H9 (cell line): ENCODE measurements around the gene PDE1C. TPM values are rescaled to one million over a fixed set of nuclear protein-coding genes. Genes with fewer than 3 reads are reported as not detected.

Source experiments
- DNase-seq: peaks from one replicate; pipeline ENCODE4 v3.0.0-alpha.2; 2017
- H2AFZ ChIP-seq: one replicate; pipeline ENCODE4 v1.6.1; 2013; ENCODE audit warnings: mild to moderate bottlenecking, low read length, control low read depth, moderate library complexity
- H2AK5ac ChIP-seq: 2 replicates; pipeline ENCODE4 v1.6.1; 2013; ENCODE audit warnings: low read length, control low read depth, mixed read lengths; ENCODE audit not compliant: insufficient read length
- H2BK120ac ChIP-seq: one replicate; pipeline ENCODE4 v1.6.1; 2013; ENCODE audit warnings: low read depth, mild to moderate bottlenecking, low read length, control low read depth, inconsistent platforms; ENCODE audit not compliant: poor library complexity, severe bottlenecking
- H2BK12ac ChIP-seq: 2 replicates; pipeline ENCODE4 v1.6.1; 2013; ENCODE audit warnings: low read length, control low read depth, mixed read lengths, low read depth; ENCODE audit not compliant: insufficient read length
- H2BK15ac ChIP-seq: 2 replicates; pipeline ENCODE4 v1.6.1; 2013; ENCODE audit warnings: low read depth, low read length, control low read depth
- H2BK20ac ChIP-seq: one replicate; pipeline ENCODE4 v1.6.1; 2013; ENCODE audit warnings: low read depth, mild to moderate bottlenecking, low read length, control low read depth, inconsistent platforms; ENCODE audit not compliant: poor library complexity, severe bottlenecking
- H2BK5ac ChIP-seq: 2 replicates; pipeline ENCODE4 v1.6.1; 2013; ENCODE audit warnings: low read length, control low read depth, mixed read lengths; ENCODE audit not compliant: insufficient read length
- H3K14ac ChIP-seq: 2 replicates; pipeline ENCODE4 v1.6.1; 2013; ENCODE audit warnings: low read length, control low read depth; ENCODE audit not compliant: insufficient read depth
- H3K18ac ChIP-seq: 2 replicates; pipeline ENCODE4 v1.6.1; 2013; ENCODE audit warnings: low read depth, mild to moderate bottlenecking, mixed read lengths, low read length, control low read depth; ENCODE audit not compliant: insufficient read length
- H3K23ac ChIP-seq: 2 replicates; pipeline ENCODE4 v1.6.1; 2013; ENCODE audit warnings: low read length, control low read depth, mixed read lengths, low read depth; ENCODE audit not compliant: insufficient read length
- H3K23me2 ChIP-seq: 2 replicates; pipeline ENCODE4 v1.6.1; 2013; ENCODE audit warnings: low read depth, mild to moderate bottlenecking, mixed read lengths, low read length, control low read depth; ENCODE audit not compliant: insufficient read length, poor library complexity, severe bottlenecking
- H3K27ac ChIP-seq: 2 replicates; pipeline ENCODE4 v1.5.1; 2013; ENCODE audit warnings: low read length, control low read depth, mixed read lengths, low read depth; ENCODE audit not compliant: insufficient read length
- H3K27me3 ChIP-seq: 2 replicates; pipeline ENCODE4 v1.6.1; 2013; ENCODE audit warnings: low read length, control low read depth, inconsistent platforms; ENCODE audit not compliant: insufficient read depth
- H3K4ac ChIP-seq: 2 replicates; pipeline ENCODE4 v1.6.1; 2013; ENCODE audit warnings: low read depth, mild to moderate bottlenecking, control low read depth, inconsistent platforms, low read length, moderate library complexity
- H3K4me1 ChIP-seq: 2 replicates; pipeline ENCODE4 v1.6.1; 2013; ENCODE audit warnings: low read length, control low read depth, inconsistent platforms; ENCODE audit not compliant: insufficient read depth
- H3K4me2 ChIP-seq: 2 replicates; pipeline ENCODE4 v1.6.1; 2013; ENCODE audit warnings: low read length, control low read depth, mixed read lengths; ENCODE audit not compliant: insufficient read length, insufficient read depth
- H3K56ac ChIP-seq: 2 replicates; pipeline ENCODE4 v1.6.1; 2013; ENCODE audit warnings: low read depth, mild to moderate bottlenecking, mixed read lengths, low read length, control low read depth; ENCODE audit not compliant: insufficient read length
- H3K79me1 ChIP-seq: 2 replicates; pipeline ENCODE4 v1.6.1; 2013; ENCODE audit warnings: low read depth, mild to moderate bottlenecking, moderate library complexity, low read length, control low read depth, inconsistent platforms; ENCODE audit not compliant: insufficient read depth, poor library complexity, severe bottlenecking
- H3K79me2 ChIP-seq: 2 replicates; pipeline ENCODE4 v1.6.1; 2013; ENCODE audit warnings: low read length, control low read depth, inconsistent platforms; ENCODE audit not compliant: insufficient read depth
- H3K9ac ChIP-seq: 2 replicates; pipeline ENCODE4 v1.6.1; 2013; ENCODE audit warnings: low read length, control low read depth, mixed read lengths; ENCODE audit not compliant: insufficient read length; ENCODE audit errors: extremely low read depth
- H3K9me3 ChIP-seq: one replicate; pipeline ENCODE4 v1.6.1; 2013; ENCODE audit warnings: low read depth, low read length, inconsistent platforms; ENCODE audit not compliant: control insufficient read depth
- H3T11ph ChIP-seq: one replicate; pipeline ENCODE4 v1.6.1; 2013; ENCODE audit warnings: mild to moderate bottlenecking, low read length, control low read depth, inconsistent platforms
- H4K20me1 ChIP-seq: one replicate; pipeline ENCODE4 v1.6.1; 2013; ENCODE audit not compliant: control insufficient read depth, insufficient read length, insufficient read depth
- H4K5ac ChIP-seq: 2 replicates; pipeline ENCODE4 v1.6.1; 2013; ENCODE audit warnings: low read depth, mild to moderate bottlenecking, mixed read lengths, low read length, control low read depth; ENCODE audit not compliant: insufficient read length
- H4K8ac ChIP-seq: replicated peaks from 2 replicates; pipeline ENCODE4 v1.6.1; 2013; ENCODE audit warnings: low read length, control low read depth, mixed read lengths, low read depth; ENCODE audit not compliant: insufficient read length
- H4K91ac ChIP-seq: 2 replicates; pipeline ENCODE4 v1.6.1; 2013; ENCODE audit warnings: low read depth, mild to moderate bottlenecking, moderate library complexity, mixed read lengths, low read length, control low read depth; ENCODE audit not compliant: insufficient read length
- H3K27ac Mint-ChIP-seq, 3 experiments: 2 replicates in 2 of 3; 3 replicates in 1 of 3; pipeline ENCODE4 v1.8.0; 2020 to 2021; ENCODE audit warnings: mixed read lengths in 3 of 3, mild to moderate bottlenecking in 1 of 3, moderate library complexity in 1 of 3
- H3K27me3 Mint-ChIP-seq: 2 replicates; pipeline ENCODE4 v1.8.0; 2021; ENCODE audit warnings: low read depth, mild to moderate bottlenecking, moderate library complexity, mixed read lengths
- H3K36me3 Mint-ChIP-seq, 3 experiments: 2 replicates in 2 of 3; 3 replicates in 1 of 3; pipeline ENCODE4 v1.8.0; 2020 to 2021; ENCODE audit warnings: low read depth in 3 of 3, mixed read lengths in 3 of 3; ENCODE audit not compliant: insufficient read depth in 1 of 3
- H3K4me1 Mint-ChIP-seq, 2 experiments: 2 replicates each; pipeline ENCODE4 v1.8.0; 2020; ENCODE audit warnings: mixed read lengths in 2 of 2
- H3K4me3 Mint-ChIP-seq, 2 experiments: 2 replicates in 1 of 2; 3 replicates in 1 of 2; pipeline ENCODE4 v1.8.0; 2020 to 2021; ENCODE audit warnings: mild to moderate bottlenecking in 2 of 2, mixed read lengths in 2 of 2, moderate library complexity in 1 of 2
- H3K9me3 Mint-ChIP-seq, 2 experiments: 2 replicates in 1 of 2; 3 replicates in 1 of 2; pipeline ENCODE4 v1.8.0; 2020; ENCODE audit warnings: mild to moderate bottlenecking in 2 of 2, mixed read lengths in 2 of 2, moderate library complexity in 1 of 2
- CTCF ChIP-seq: fragments of 200-600 bp; sonication (generic); conservative IDR thresholded peaks from 3 replicates; pipeline ENCODE4 v1.8.0; 2021; ENCODE audit warnings: antibody characterized with exemption, mild to moderate bottlenecking
- WGBS: extraction: QIAGEN DNeasy Blood & Tissue Kit; methylation state at CpG from one replicate; pipeline ENCODE4 v1.1.7; 2013; ENCODE audit warnings: missing lambda C conversion rate, low lambda C conversion rate, mixed read lengths; ENCODE audit not compliant: insufficient read length; ENCODE audit errors: extremely low coverage; 5-methylcytosine and 5-hydroxymethylcytosine counted together
- total RNA-seq: library from RNA; stranded (reverse); gene quantifications from 2 replicates; pipeline ENCODE4 v1.2.1, GENCODE V29; 2021

The PDE1C gene
- total RNA-seq, 1 experiment from 2014 or later = 0.17 TPM

GRCh38 chr7:31873816-31874597 lies 196.2 kb downstream of the PDE1C start:
- Histone ChIP-seq H3K27ac (no peak overlapping the region), H3K4me2 (no peak overlapping the region), H2BK15ac (no peak overlapping the region), H3K14ac (no peak overlapping the region), H2BK5ac (no peak overlapping the region), H4K5ac (no peak overlapping the region), H4K8ac (no peak overlapping the region), H3T11ph (no peak overlapping the region), H3K4me1 (no peaks in the 10 kb centered on the region), H3K27me3 (no peaks in the 10 kb centered on the region), H4K91ac (no peak overlapping the region), H3K18ac (no peak overlapping the region), H3K79me2 (no peaks in the 10 kb centered on the region), H3K79me1 (no peaks in the 10 kb centered on the region), H4K20me1 (no peaks in the 10 kb centered on the region), H2BK20ac (no peak overlapping the region), H3K23ac (no peak overlapping the region), H2AK5ac (no peak overlapping the region), H3K9ac (no peak overlapping the region), H3K9me3 (no peaks in the 10 kb centered on the region), H2BK12ac (no peak overlapping the region), H3K4ac (no peak overlapping the region), H2BK120ac (no peak overlapping the region), H2AFZ (no peak overlapping the region), H3K23me2 (no peaks in the 10 kb centered on the region), H3K56ac (no peak overlapping the region)
- Mint-ChIP-seq H3K27ac (no peak overlapping the region), H3K4me3 (no peak overlapping the region), H3K4me1 (peaks cover 2% of the 10 kb centered on the region in 2 experiments; a peak in 1 of 4 replicates), H3K27me3 (peaks cover 6% of the 10 kb centered on the region), H3K36me3 (no peaks in the 10 kb centered on the region), H3K9me3 (no peaks in the 10 kb centered on the region)
- TF ChIP-seq CTCF = no peak
- no peak for DNase-seq
- WGBS = no CpG with 5 or more reads among the region's 3 CpGs
